Esophagus muscularis mucosa (tissue), 4 donors: Measurements from ENCODE around the gene ZNF469.

Experiments
- CTCF ChIP-seq, 3 experiments: fragments of 200-600 bp in 2 of 3; fragments of 450-650 bp in 1 of 3; sonication (generic) in 2 of 3; IDR thresholded peaks; one replicate each; pipeline ENCODE4 v1.5.1; 2017 to 2019; ENCODE audit warnings: antibody characterized with exemption in 3 of 3, mild to moderate bottlenecking in 2 of 3, moderate library complexity in 1 of 3
- EP300 ChIP-seq: sonication (generic); formaldehyde crosslinking; IDR thresholded peaks from one replicate; pipeline ENCODE4 v1.6.1; 2017; ENCODE audit warnings: antibody characterized with exemption
- POLR2AphosphoS5 ChIP-seq, 2 donors: sonication (generic); formaldehyde crosslinking; IDR thresholded peaks; one replicate each; pipeline ENCODE4 v1.6.1; 2017; ENCODE audit warnings: antibody characterized with exemption in 2 of 2

- no peak for TF ChIP-seq CTCF (IDR thresholded peaks at IDR 0.05)
- no peak for TF ChIP-seq EP300
- TF ChIP-seq POLR2AphosphoS5 (IDR thresholded peaks at IDR 0.05), result no peak
Observed at GRCh38 chr16:88358023-88358420, 24.7 kb upstream of the ZNF469 start.
